Panc1 (cell line): ENCODE results near the gene KCNQ1OT1. TPM values are rescaled to one million over a fixed set of nuclear protein-coding genes. Genes with fewer than 3 reads are reported as not detected.

ENCODE experiments used
- ATAC-seq: fragments of 200-7000 bp; cut with Tn5 transposase; 2 replicates; pipeline ENCODE4 v1.9.1; 2020; ENCODE audit warnings: mild to moderate bottlenecking, moderate library complexity
- BruUV-seq: library from RNA; stranded (reverse); fragments of 400-500 nt; replicated peaks from 2 replicates; lab custom pipeline; 2021; lab: Mats Ljungman, UMichigan
- CTCF ChIA-PET: fragments of 300-600 bp; sonication (Branson Sonifier 250); formaldehyde crosslinking; loops from one replicate; lab custom pipeline; 2022; ENCODE audit warnings: antibody characterized with exemption; lab: Charles Lee
- POLR2A ChIA-PET: fragments of 300-600 bp; sonication (Branson Sonifier 250); formaldehyde crosslinking; loops from one replicate; lab custom pipeline; 2022; ENCODE audit warnings: antibody characterized with exemption; lab: Charles Lee
- DNase-seq: peaks from one replicate; pipeline ENCODE4 v3.0.0-alpha.2; 2010; ENCODE audit warnings: low read depth, low spot score
- H3K27ac ChIP-seq: 2 replicates; pipeline ENCODE4 v1.5.1; 2011; ENCODE audit warnings: mild to moderate bottlenecking, low read length, inconsistent platforms
- H3K27me3 ChIP-seq: fragments of 200-500 bp; sonication (Bioruptor generic); 2 replicates; pipeline ENCODE4 v1.6.0; 2014; ENCODE audit warnings: low read length, inconsistent platforms; ENCODE audit not compliant: control insufficient read depth, insufficient read depth
- H3K36me3 ChIP-seq: fragments of 200-500 bp; sonication (Bioruptor generic); 2 replicates; pipeline ENCODE4 v1.5.1; 2014; ENCODE audit warnings: inconsistent platforms, mild to moderate bottlenecking, low read length, moderate library complexity; ENCODE audit not compliant: control insufficient read depth, insufficient read depth
- H3K4me1 ChIP-seq: 2 replicates; pipeline ENCODE4 v1.5.1; 2011; ENCODE audit warnings: inconsistent platforms, mild to moderate bottlenecking, low read length, moderate library complexity; ENCODE audit not compliant: control insufficient read depth, insufficient read depth
- H3K4me3 ChIP-seq, 2 experiments: 2 replicates each; pipeline ENCODE4 v1.5.1; 2011 to 2012; ENCODE audit warnings: low read depth in 2 of 2, low read length in 2 of 2, mild to moderate bottlenecking in 2 of 2, inconsistent platforms in 1 of 2, moderate library complexity in 1 of 2
- H3K9me3 ChIP-seq: fragments of 200-500 bp; sonication (Bioruptor generic); 2 replicates; pipeline ENCODE4 v1.5.1; 2014; ENCODE audit warnings: low read depth, mild to moderate bottlenecking, inconsistent platforms, low read length, moderate library complexity; ENCODE audit not compliant: control insufficient read depth, insufficient read depth
- CTCF ChIP-seq: fragments of 450-650 bp; IDR thresholded peaks from 2 replicates; pipeline ENCODE4 v1.5.1; 2017; ENCODE audit warnings: mild to moderate bottlenecking
- POLR2AphosphoS5 ChIP-seq: IDR thresholded peaks from 2 replicates; pipeline ENCODE4 v1.6.1; 2012; ENCODE audit warnings: mild to moderate bottlenecking, low read depth, low read length, moderate library complexity
- REST ChIP-seq, 2 experiments: IDR thresholded peaks; 2 replicates each; pipeline ENCODE4 v1.6.1; 2011 to 2012; ENCODE audit warnings: low read depth in 2 of 2, control low read depth in 1 of 2, low read length in 1 of 2, mild to moderate bottlenecking in 1 of 2, moderate library complexity in 1 of 2; ENCODE audit not compliant: insufficient read depth in 1 of 2
- SIN3A ChIP-seq: IDR thresholded peaks from 2 replicates; pipeline ENCODE4 v1.6.1; 2012; ENCODE audit warnings: low read depth, mild to moderate bottlenecking, low read length, moderate library complexity, borderline replicate concordance; ENCODE audit not compliant: insufficient read depth
- TCF7L2 ChIP-seq: IDR thresholded peaks from 2 replicates; pipeline ENCODE4 v1.6.1; 2011; ENCODE audit warnings: mild to moderate bottlenecking, low read depth, low read length, inconsistent platforms
- in situ Hi-C: cut with HindIII; loops from 2 replicates; pipeline ENCODE4 v1.10.0; 2016; ENCODE audit warnings: low sequenced_read_pairs, low pct_unique_long_range_greater_than_20kb
- intact Hi-C: fragments of 100-400 bp; cut with micrococcal nuclease; formaldehyde crosslinking; loops from one replicate; pipeline ENCODE4 v1.10.0; 2022; ENCODE audit not compliant: unreplicated experiment
- total RNA-seq: library from RNA; stranded (reverse); gene quantifications from one replicate; pipeline ENCODE4 v1.2.1, GENCODE V29; 2021; ENCODE audit not compliant: unreplicated experiment

Gene KCNQ1OT1
- total RNA-seq, 1 experiment from 2014 or later, result 1.3 TPM

DNA sequence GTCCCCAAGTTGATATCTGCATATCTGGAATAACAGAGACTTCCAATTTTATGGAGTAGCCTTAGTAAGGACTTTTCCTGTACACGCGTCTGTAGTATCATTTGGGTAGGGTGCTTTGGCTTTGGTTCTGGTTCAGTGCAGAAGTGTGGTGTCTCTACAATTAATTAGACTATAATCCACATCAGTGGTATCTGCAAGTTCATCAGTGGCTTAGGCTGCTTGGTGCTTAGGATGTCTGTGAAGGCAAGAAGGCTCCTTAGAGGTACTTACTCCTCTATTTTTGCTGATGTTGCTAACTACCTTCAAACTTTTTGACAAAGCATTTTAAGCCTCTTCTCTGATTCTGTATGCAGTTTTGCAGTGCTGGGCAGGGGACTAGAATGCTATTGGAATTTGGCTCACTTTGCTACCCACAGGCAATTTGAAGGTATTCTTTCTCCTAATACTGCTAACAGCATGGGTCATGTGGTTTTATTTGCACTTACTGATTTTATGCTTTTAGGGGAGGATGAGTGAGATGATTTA lies 49.4 kb downstream of the KCNQ1OT1 start:
- H3K9me3 ChIP-seq, result peaks cover 43% of the 10 kb centered on the region
- no peaks in the 10 kb centered on the region for H3K27me3 ChIP-seq
- POLR2A ChIA-PET, result no interaction called here
- intact Hi-C loops (no loop called here), in situ Hi-C loops (no loop called here)
- BruUV-seq, result no TSS peak
- no peak overlapping the region for H3K4me3 ChIP-seq
- no peak overlapping the region for H3K27ac ChIP-seq
- no peaks in the 10 kb centered on the region for H3K36me3 ChIP-seq
- TF ChIP-seq CTCF (no peak), TCF7L2 (no peak), POLR2AphosphoS5 (no peak), REST (IDR thresholded peaks at IDR 0.05; ENCODE audit: insufficient read depth in 1 of 2, low read depth in 2 of 2, low read length in 1 of 2) (no peak), SIN3A (no peak)
- no peaks in the 10 kb centered on the region for H3K4me1 ChIP-seq
- CTCF ChIA-PET, result no interaction called here
- ATAC-seq, result no peak
- no peak for DNase-seq

DNA sequence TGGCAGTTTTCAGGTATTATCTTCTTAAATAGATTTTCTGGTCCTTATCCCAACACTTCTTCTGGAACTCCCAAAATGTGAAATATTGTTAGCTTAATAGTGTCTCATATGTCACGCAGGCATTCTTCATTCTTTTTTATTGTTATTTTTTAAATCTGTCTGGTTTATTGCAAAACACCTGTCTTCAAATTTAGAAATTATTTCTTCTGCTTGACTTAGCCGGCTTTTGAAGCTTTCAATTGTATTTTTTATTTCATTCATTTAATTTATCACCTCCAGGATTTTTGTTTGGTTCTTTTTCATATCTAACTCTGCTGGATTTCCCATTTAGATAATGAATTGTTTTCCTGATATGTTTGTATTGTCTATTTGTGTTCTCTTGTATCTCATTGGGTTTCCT lies 49.9 kb downstream of the KCNQ1OT1 start:
- no TSS peak for BruUV-seq
- no peak for ATAC-seq
- no peak for TF ChIP-seq SIN3A
- TF ChIP-seq REST (IDR thresholded peaks at IDR 0.05; ENCODE audit: insufficient read depth in 1 of 2, low read depth in 2 of 2, low read length in 1 of 2), result no peak
- TF ChIP-seq TCF7L2, result no peak
- no peak for TF ChIP-seq CTCF
- no peak for TF ChIP-seq POLR2AphosphoS5

More for the DNA sequence above, 49.9 kb downstream of the KCNQ1OT1 start:
- in situ Hi-C loops (no loop called here), intact Hi-C loops (no loop called here)
- no peak overlapping the region for H3K27ac ChIP-seq
- no peak for DNase-seq
- ChIA-PET POLR2A (no interaction called here), CTCF (no interaction called here)
- no peaks in the 10 kb centered on the region for H3K36me3 ChIP-seq
- H3K9me3 ChIP-seq, result peaks cover 48% of the 10 kb centered on the region
- no peaks in the 10 kb centered on the region for H3K27me3 ChIP-seq
- H3K4me3 ChIP-seq, result no peak overlapping the region
- no peaks in the 10 kb centered on the region for H3K4me1 ChIP-seq
